ENCODE results near the gene TXK.
A peak's percentile ranks its signal among the peaks of the same experiment; 100 is the strongest.

The TXK gene

GRCh38 chr4:48138511-48138910 lies 4.5 kb upstream of the TXK start:
- Histone ChIP-seq H2AFZ (ENCODE audit: low read depth, low read length, severe bottlenecking) (no peak overlapping the region), H3K9ac (ENCODE audit: low read length) (no peak overlapping the region), H4K20me1 (ENCODE audit: low read depth, low read length) (no peaks in the 10 kb centered on the region), H3K27ac (ENCODE audit: low read depth, low read length) (peak overlapping the region; percentile 75), H3K27me3 (ENCODE audit: low read length) (no peaks in the 10 kb centered on the region), H3F3A (ENCODE audit: insufficient read depth) (peaks cover 36% of the 10 kb centered on the region), H3K9me2 (replicated peaks; ENCODE audit: insufficient read depth, low read length) (no peaks in the 10 kb centered on the region), H3K36me3 (ENCODE audit: low read length) (peaks cover 43% of the 10 kb centered on the region), H3K79me2 (ENCODE audit: insufficient read depth, low read length) (no peaks in the 10 kb centered on the region), H3K4me3 (ENCODE audit: insufficient read depth, low read length, poor library complexity, severe bottlenecking) (no peak overlapping the region), H3K9me3 (ENCODE audit: insufficient read depth, low read length) (no peaks in the 10 kb centered on the region), H3K4me2 (ENCODE audit: low read depth, low read length, poor library complexity, severe bottlenecking) (peak overlapping the region; percentile 44)
- TF ChIP-seq CTCF (IDR thresholded peaks at IDR 0.05; ENCODE audit: insufficient read depth, low read length, poor library complexity, severe bottlenecking): no peak
- no peak for TF ChIP-seq EZH2phosphoT487 (conservative IDR thresholded peaks at IDR 0.05; ENCODE audit: low read length)

DNA sequence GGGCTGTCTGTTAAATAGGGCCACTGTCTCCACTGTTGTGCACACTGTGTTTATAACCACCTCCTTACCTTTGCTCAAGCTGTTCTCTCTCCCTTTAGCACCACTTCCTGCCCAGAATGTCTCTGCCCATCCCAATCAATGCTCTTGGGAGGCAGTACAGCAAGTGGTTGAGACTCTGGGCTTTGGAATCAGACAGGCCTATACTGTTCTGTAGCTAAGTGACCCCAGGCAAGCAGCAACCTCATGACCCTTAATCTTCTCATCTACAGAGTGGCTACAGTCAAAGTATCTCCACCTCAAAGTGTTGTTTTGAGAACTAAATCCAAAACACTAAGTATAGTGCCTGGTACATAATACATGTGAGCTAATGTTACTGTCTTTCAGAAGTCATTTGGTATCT lies 3.8 kb upstream of the TXK start:
- Histone ChIP-seq H3K9me3 (ENCODE audit: insufficient read depth, low read length) (no peaks in the 10 kb centered on the region), H2AFZ (ENCODE audit: low read depth, low read length, severe bottlenecking) (no peak overlapping the region), H3K79me2 (ENCODE audit: insufficient read depth, low read length) (no peaks in the 10 kb centered on the region), H3K4me3 (ENCODE audit: insufficient read depth, low read length, poor library complexity, severe bottlenecking) (no peak overlapping the region), H3K27ac (ENCODE audit: low read depth, low read length) (peak overlapping the region; percentile 14; the same call in 1 of the 2 replicates), H3F3A (ENCODE audit: insufficient read depth) (peaks cover 29% of the 10 kb centered on the region), H3K27me3 (ENCODE audit: low read length) (no peaks in the 10 kb centered on the region), H3K9ac (ENCODE audit: low read length) (no peak overlapping the region), H3K4me2 (ENCODE audit: low read depth, low read length, poor library complexity, severe bottlenecking) (no peak overlapping the region), H3K9me2 (replicated peaks; ENCODE audit: insufficient read depth, low read length) (no peaks in the 10 kb centered on the region), H4K20me1 (ENCODE audit: low read depth, low read length) (no peaks in the 10 kb centered on the region), H3K36me3 (ENCODE audit: low read length) (peaks cover 44% of the 10 kb centered on the region)
- TF ChIP-seq CTCF (IDR thresholded peaks at IDR 0.05; ENCODE audit: insufficient read depth, low read length, poor library complexity, severe bottlenecking) (no peak), EZH2phosphoT487 (conservative IDR thresholded peaks at IDR 0.05; ENCODE audit: low read length) (no peak)

DNA sequence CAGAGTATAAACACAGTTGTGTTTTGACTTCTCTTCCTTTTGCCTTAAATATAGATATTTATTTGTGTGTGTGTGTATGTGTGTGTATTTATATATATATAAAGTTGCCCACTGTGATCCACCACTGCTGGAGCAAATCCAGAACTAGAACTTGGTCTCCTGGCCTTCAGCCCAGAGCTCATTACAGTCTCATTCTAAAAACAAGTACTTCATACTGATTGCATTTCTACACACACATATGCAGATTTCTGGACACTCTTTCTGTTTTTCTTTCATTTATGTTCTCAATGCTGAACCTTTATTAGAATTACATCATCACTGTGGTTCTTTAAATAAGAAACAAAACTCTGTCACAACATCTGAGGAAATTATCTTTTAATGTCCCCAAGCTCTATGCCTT lies 381 bp downstream of the TXK start:
- Histone ChIP-seq H4K20me1 (ENCODE audit: low read depth, low read length) (no peaks in the 10 kb centered on the region), H3K79me2 (ENCODE audit: insufficient read depth, low read length) (no peaks in the 10 kb centered on the region), H3K9ac (ENCODE audit: low read length) (no peak overlapping the region), H3K9me3 (ENCODE audit: insufficient read depth, low read length) (no peaks in the 10 kb centered on the region), H3K27me3 (ENCODE audit: low read length) (no peaks in the 10 kb centered on the region), H3K27ac (ENCODE audit: low read depth, low read length) (no peak overlapping the region), H3K36me3 (ENCODE audit: low read length) (peaks cover 38% of the 10 kb centered on the region), H3K4me3 (ENCODE audit: insufficient read depth, low read length, poor library complexity, severe bottlenecking) (no peak overlapping the region), H3K9me2 (replicated peaks; ENCODE audit: insufficient read depth, low read length) (no peaks in the 10 kb centered on the region), H3K4me2 (ENCODE audit: low read depth, low read length, poor library complexity, severe bottlenecking) (no peak overlapping the region), H2AFZ (ENCODE audit: low read depth, low read length, severe bottlenecking) (no peak overlapping the region), H3F3A (ENCODE audit: insufficient read depth) (peaks cover under 1% of the 10 kb centered on the region; the same call in 1 of the 2 replicates)
- TF ChIP-seq CTCF (IDR thresholded peaks at IDR 0.05; ENCODE audit: insufficient read depth, low read length, poor library complexity, severe bottlenecking) (no peak), EZH2phosphoT487 (conservative IDR thresholded peaks at IDR 0.05; ENCODE audit: low read length) (no peak)
